Measurements from ENCODE around the gene KRT77. TPM values are rescaled to one million over a fixed set of nuclear protein-coding genes. Genes with fewer than 3 reads are reported as not detected.

The KRT77 gene
- total RNA-seq, 4 donors from 2014 or later: not detected

GRCh38 chr12:52682381-52682660, 21.0 kb downstream of the KRT77 start:
- intact Hi-C loops (cut with DNase I; ENCODE audit: low total_unique reads) (no loop called here), in situ Hi-C loops (cut with MboI; ENCODE audit: low pct_ligation_motif_present in 1 of 4, low pct_unique_long_range_greater_than_20kb in 1 of 4, low sequenced_read_pairs in 3 of 4) (no loop called here)
- Histone ChIP-seq H3K9me3 (no peaks in the 10 kb centered on the region), H3K4me3 (no peak overlapping the region), H3K27ac (no peak overlapping the region), H3K27me3 (peaks cover 3% of the 10 kb centered on the region), H3K4me1 (no peaks in the 10 kb centered on the region), H3K36me3 (no peaks in the 10 kb centered on the region)
- DNase-seq: no peak
- TF ChIP-seq POLR2A (IDR thresholded peaks at IDR 0.05) (no peak), EP300 (IDR thresholded peaks at IDR 0.05; ENCODE audit: low read depth) (no peak), CTCF (IDR thresholded peaks at IDR 0.05) (no peak)
- WGBS, 2 donors (ENCODE audit: low coverage in 1 of 2): 77 to 92% methylated on average over 2 of the region's 2 CpGs

- in situ Hi-C loops (cut with MboI; ENCODE audit: low pct_ligation_motif_present in 1 of 4, low pct_unique_long_range_greater_than_20kb in 1 of 4, low sequenced_read_pairs in 3 of 4): no loop called here
- H3K36me3 ChIP-seq: no peaks in the 10 kb centered on the region
- intact Hi-C loops (cut with DNase I; ENCODE audit: low total_unique reads): no loop called here
- WGBS, 2 donors (ENCODE audit: low coverage in 1 of 2): 76 to 86% methylated on average over 7 to 12 of the region's 12 CpGs
- no peak overlapping the region for H3K27ac ChIP-seq
- H3K4me3 ChIP-seq: no peak overlapping the region
- H3K4me1 ChIP-seq: no peaks in the 10 kb centered on the region
- H3K9me3 ChIP-seq: no peaks in the 10 kb centered on the region
- no peak for TF ChIP-seq CTCF (IDR thresholded peaks at IDR 0.05)
- no peak for TF ChIP-seq POLR2AphosphoS5 (IDR thresholded peaks at IDR 0.05)
- no peak for TF ChIP-seq POLR2A (IDR thresholded peaks at IDR 0.05)
- no peak for TF ChIP-seq EP300 (IDR thresholded peaks at IDR 0.05; ENCODE audit: low read depth)
- no peak for DNase-seq
- peaks cover 3% of the 10 kb centered on the region for H3K27me3 ChIP-seq
These were observed 21.6 kb downstream of the KRT77 start for GRCh38 chr12:52681526-52682380.

- H3K27me3 ChIP-seq: peaks cover 3% of the 10 kb centered on the region
- WGBS, 2 donors (ENCODE audit: low coverage in 1 of 2): 56% methylated on average over 3 of the region's 3 CpGs; no CpG with 5 or more reads in 1 of the 2 donors
- H3K4me1 ChIP-seq: no peaks in the 10 kb centered on the region
- no peak within 1 kb of the TSS for H3K4me3 ChIP-seq
- H3K27ac ChIP-seq: no peak within 1 kb of the TSS
- intact Hi-C loops (cut with DNase I; ENCODE audit: low total_unique reads): no loop called here
- no peaks in the 10 kb centered on the region for H3K9me3 ChIP-seq
- no peak for DNase-seq
- H3K36me3 ChIP-seq: no peaks in the 10 kb centered on the region
- TF ChIP-seq EP300 (IDR thresholded peaks at IDR 0.05; ENCODE audit: low read depth) (no peak), POLR2AphosphoS5 (IDR thresholded peaks at IDR 0.05) (no peak), POLR2A (IDR thresholded peaks at IDR 0.05) (no peak), CTCF (IDR thresholded peaks at IDR 0.05) (no peak)
- in situ Hi-C loops (cut with MboI; ENCODE audit: low pct_ligation_motif_present in 1 of 4, low pct_unique_long_range_greater_than_20kb in 1 of 4, low sequenced_read_pairs in 3 of 4): no loop called here
These were observed 23.0 kb downstream of the KRT77 start, which contains the start of gene KRT1 for GRCh38 chr12:52680363-52680762. Gene KRT1 (minus strand): TSS chr12:52680407. CDS start chr12:52680348, 59 bp downstream.

GRCh38 chr12:52679875-52680274, 23.4 kb downstream of the KRT77 start:
- no peak for TF ChIP-seq CTCF (IDR thresholded peaks at IDR 0.05)
- no peak for TF ChIP-seq POLR2A (IDR thresholded peaks at IDR 0.05)
- TF ChIP-seq POLR2AphosphoS5 (IDR thresholded peaks at IDR 0.05): no peak
- no peak for TF ChIP-seq EP300 (IDR thresholded peaks at IDR 0.05; ENCODE audit: low read depth)
- Histone ChIP-seq H3K4me3 (no peak overlapping the region), H3K9me3 (no peaks in the 10 kb centered on the region), H3K36me3 (no peaks in the 10 kb centered on the region), H3K27ac (no peak overlapping the region), H3K4me1 (no peaks in the 10 kb centered on the region), H3K27me3 (peaks cover 3% of the 10 kb centered on the region)
- intact Hi-C loops (cut with DNase I; ENCODE audit: low total_unique reads): no loop called here
- 92% methylated on average over 5 of the region's 5 CpGs; no CpG with 5 or more reads in 1 of the 2 donors for WGBS, 2 donors (ENCODE audit: low coverage in 1 of 2)
- in situ Hi-C loops (cut with MboI; ENCODE audit: low pct_ligation_motif_present in 1 of 4, low pct_unique_long_range_greater_than_20kb in 1 of 4, low sequenced_read_pairs in 3 of 4): no loop called here
- no peak for DNase-seq

Data from transverse colon (tissue), 4 donors.